ENCODE measurements around the gene MXRA8. TPM values are rescaled to one million over a fixed set of nuclear protein-coding genes. Genes with fewer than 3 reads are reported as not detected.

The MXRA8 gene
- total RNA-seq, 2 experiments from 2014 or later = 1.6 to 2.9 TPM

DNA sequence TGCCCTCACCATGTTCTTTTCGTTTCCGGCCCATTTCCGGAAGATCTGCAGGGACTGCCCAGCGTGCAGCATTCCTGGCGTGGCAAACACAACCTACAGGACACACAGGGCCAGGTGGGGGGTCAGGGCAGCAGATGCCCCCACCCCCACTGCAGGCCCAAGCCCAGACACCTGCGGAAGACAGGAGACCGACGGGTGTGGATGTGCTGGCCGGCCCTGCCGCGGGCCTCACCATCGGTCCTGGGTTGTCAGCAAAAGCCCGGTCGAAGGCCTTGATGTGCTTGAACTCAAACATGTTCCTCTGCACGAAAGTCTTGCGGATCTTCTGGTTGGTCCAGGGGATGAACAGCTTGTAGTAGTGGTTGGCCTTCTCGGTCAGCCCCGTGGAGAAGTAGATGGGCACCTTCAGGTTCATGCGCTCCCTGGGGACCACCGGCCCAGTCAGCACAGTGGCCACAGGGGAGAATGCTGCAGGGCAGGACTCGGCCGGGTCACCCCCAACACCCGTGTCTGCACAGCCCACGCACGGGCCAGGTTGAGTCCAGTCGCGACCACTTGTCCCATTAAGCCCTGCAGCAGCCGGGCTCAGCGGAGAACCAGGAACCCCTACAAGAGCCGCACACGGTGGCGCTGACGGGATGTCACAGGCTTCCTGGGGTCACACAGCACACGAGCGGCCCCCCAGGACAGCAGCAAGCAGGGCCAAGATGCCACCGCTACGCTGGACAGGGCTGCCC is 44.7 kb downstream of the MXRA8 start:
- POLR2A ChIA-PET = no interaction called here
- CTCF ChIA-PET = no interaction called here
- intact Hi-C loops (cut with DNase I, micrococcal nuclease) = no loop called here

DNA sequence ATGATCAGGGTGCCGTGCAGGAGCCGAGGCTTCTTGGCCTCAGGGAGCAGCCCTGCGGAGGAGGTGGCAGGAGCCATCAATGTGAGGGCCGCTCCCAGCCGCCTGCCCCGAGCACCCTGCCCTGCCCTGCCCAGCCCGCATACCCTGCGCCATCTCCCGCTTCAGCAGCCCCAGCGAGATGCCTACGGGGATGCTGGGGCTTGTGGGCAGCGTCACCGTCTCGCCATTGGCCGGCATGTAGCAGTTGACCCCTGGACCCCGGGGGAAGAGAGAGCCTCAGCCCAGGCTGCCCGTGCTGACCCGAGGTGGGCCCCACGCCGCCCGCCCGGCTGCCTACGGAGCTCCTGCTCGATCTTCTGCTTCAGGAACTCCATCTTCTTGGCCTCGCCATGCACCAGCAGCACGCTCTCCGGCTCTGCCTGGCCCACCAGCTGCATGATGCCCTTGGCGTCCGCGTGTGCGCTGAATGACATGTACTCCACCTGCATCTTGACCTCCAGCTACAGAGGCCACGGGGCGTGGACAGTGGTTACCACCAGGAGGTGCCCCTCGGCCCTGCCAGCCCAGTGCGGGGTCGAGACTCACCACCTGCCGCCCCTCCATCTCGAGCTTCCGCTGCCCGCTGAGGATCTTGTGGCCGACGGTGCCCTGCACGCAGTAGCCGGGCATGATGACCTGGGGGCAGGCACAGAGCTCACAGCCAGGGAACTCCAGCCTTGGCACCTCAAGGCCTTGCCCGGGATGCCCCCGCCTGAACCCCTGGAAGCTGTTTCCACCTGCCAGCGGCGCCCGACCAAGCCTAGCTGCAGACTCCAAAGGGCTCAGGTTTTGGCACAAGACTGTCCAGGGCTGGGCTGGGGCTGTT is 45.7 kb downstream of the MXRA8 start:
- Histone ChIP-seq H3K27ac (ENCODE audit: low read depth in 1 of 2, low read length in 2 of 2) (no peak overlapping the region), H3K4me3 (ENCODE audit: low read length) (no peak overlapping the region), H3K36me3 (ENCODE audit: insufficient read depth, low read length) (peaks cover 59% of the 10 kb centered on the region), H3K27me3 (ENCODE audit: control insufficient read depth in 1 of 2, insufficient read depth in 2 of 2, low read length in 2 of 2) (no peaks in the 10 kb centered on the region), H3K4me1 (ENCODE audit: insufficient read depth, low read length) (peaks cover 21% of the 10 kb centered on the region), H3K9me3 (ENCODE audit: control insufficient read depth in 1 of 2, insufficient read depth in 1 of 2, low read length in 2 of 2) (no peaks in the 10 kb centered on the region)
- TF ChIP-seq, protein P1, sequence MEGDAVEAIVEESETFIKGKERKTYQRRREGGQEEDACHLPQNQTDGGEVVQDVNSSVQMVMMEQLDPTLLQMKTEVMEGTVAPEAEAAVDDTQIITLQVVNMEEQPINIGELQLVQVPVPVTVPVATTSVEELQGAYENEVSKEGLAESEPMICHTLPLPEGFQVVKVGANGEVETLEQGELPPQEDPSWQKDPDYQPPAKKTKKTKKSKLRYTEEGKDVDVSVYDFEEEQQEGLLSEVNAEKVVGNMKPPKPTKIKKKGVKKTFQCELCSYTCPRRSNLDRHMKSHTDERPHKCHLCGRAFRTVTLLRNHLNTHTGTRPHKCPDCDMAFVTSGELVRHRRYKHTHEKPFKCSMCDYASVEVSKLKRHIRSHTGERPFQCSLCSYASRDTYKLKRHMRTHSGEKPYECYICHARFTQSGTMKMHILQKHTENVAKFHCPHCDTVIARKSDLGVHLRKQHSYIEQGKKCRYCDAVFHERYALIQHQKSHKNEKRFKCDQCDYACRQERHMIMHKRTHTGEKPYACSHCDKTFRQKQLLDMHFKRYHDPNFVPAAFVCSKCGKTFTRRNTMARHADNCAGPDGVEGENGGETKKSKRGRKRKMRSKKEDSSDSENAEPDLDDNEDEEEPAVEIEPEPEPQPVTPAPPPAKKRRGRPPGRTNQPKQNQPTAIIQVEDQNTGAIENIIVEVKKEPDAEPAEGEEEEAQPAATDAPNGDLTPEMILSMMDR (IDR thresholded peaks at IDR 0.05) = no peak
- intact Hi-C loops (cut with DNase I, micrococcal nuclease) = no loop called here
- Mint-ChIP-seq H3K4me1 (ENCODE audit: low read depth) (peaks cover 4% of the 10 kb centered on the region), H3K27ac (no peak overlapping the region), H3K4me3 (peak overlapping the region; percentile 51), H3K36me3 (ENCODE audit: low read depth) (peaks cover 28% of the 10 kb centered on the region), H3K27me3 (no peaks in the 10 kb centered on the region), H3K9me3 (no peaks in the 10 kb centered on the region)
- ChIA-PET CTCF (no interaction called here), POLR2A (no interaction called here)
- DNase-seq = no peak
- ATAC-seq (ENCODE audit: poor library complexity) = no peak

More for the DNA sequence above, 44.7 kb downstream of the MXRA8 start:
- Mint-ChIP-seq H3K36me3 (ENCODE audit: low read depth) (peaks cover 27% of the 10 kb centered on the region), H3K4me3 (peak overlapping the region; percentile 45), H3K27ac (no peak overlapping the region), H3K27me3 (no peaks in the 10 kb centered on the region), H3K9me3 (no peaks in the 10 kb centered on the region), H3K4me1 (ENCODE audit: low read depth) (peaks cover 4% of the 10 kb centered on the region)
- TF ChIP-seq, protein P1 (IDR thresholded peaks at IDR 0.05) = no peak
- DNase-seq (no peak), ATAC-seq (ENCODE audit: poor library complexity) (no peak)
- Histone ChIP-seq H3K36me3 (ENCODE audit: insufficient read depth, low read length) (peaks cover 65% of the 10 kb centered on the region), H3K4me1 (ENCODE audit: insufficient read depth, low read length) (peaks cover 21% of the 10 kb centered on the region), H3K27ac (ENCODE audit: low read depth in 1 of 2, low read length in 2 of 2) (no peak overlapping the region), H3K9me3 (ENCODE audit: control insufficient read depth in 1 of 2, insufficient read depth in 1 of 2, low read length in 2 of 2) (no peaks in the 10 kb centered on the region), H3K4me3 (ENCODE audit: low read length) (no peak overlapping the region), H3K27me3 (ENCODE audit: control insufficient read depth in 1 of 2, insufficient read depth in 2 of 2, low read length in 2 of 2) (no peaks in the 10 kb centered on the region)

DNA sequence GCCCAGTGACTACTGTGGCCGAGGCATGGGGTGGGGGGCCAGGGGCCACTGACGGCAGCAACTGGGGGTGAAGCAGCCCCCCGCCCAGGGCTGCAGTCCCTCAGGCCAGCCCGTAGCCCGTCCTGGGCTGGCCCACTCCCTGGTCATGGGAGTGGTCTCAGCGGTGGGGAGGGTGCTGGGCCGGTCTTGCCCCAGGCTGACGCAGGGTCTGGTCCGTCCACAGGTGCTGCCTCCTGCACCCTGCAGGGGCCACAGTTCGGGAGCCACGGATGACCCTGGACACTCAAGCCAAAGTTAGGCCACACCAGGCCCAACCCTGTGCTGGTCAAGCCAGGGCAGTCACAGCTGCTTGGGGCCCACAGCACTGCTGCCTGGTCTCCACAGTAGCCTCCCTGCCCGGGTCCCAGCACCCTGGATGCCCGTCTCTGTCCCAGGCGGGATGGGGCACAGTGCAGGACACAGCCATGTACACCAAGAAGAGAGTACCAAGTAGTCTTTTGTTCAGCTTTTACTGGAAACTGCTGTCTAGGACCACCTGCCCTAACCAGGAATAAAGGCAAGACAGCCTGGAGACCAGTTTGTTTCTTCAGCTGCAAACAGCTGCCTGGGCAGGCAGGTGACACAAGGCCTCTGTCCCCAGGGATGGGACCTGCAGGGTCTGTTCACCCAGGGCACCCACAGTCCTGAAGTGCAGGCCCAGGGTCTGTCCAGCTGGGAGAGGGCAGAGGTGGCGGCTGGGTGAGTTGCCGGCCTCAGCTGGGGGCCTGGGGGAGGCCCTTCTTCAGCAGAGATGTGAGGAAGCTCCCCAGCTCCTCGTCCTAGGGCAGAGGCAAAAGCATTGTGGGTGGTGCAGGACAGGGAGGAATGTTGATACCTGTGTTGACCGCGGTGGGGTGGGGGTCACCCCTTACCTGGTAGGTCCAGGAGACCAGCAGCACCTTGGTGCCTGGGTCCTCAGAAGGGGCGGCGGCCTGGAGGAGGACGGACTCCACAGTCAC is 46.9 kb downstream of the MXRA8 start:
- peaks cover 31% of the 10 kb centered on the region for H3K4me1 ChIP-seq (ENCODE audit: insufficient read depth, low read length)
- TF ChIP-seq, protein P1 (IDR thresholded peaks at IDR 0.05) = no peak
- no peak overlapping the region for H3K4me3 ChIP-seq (ENCODE audit: low read length)
- POLR2A ChIA-PET = interaction anchor here (0.8 to 1.5 kb wide), 2 partner anchors 64 to 88 kb away, joined by 3 read pairs; partner anchors contain the start of gene CCNL2
- Mint-ChIP-seq H3K4me1 (ENCODE audit: low read depth) (peaks cover 12% of the 10 kb centered on the region), H3K9me3 (no peaks in the 10 kb centered on the region), H3K4me3 (peak overlapping the region; percentile 65), H3K27ac (peak overlapping the region; percentile 36), H3K36me3 (ENCODE audit: low read depth) (peaks cover 29% of the 10 kb centered on the region), H3K27me3 (no peaks in the 10 kb centered on the region)
- ATAC-seq (ENCODE audit: poor library complexity) (no peak), DNase-seq (peak in 1 of 14 experiments; percentile 42)
- intact Hi-C loops (cut with DNase I, micrococcal nuclease) = no loop called here
- peaks cover 54% of the 10 kb centered on the region for H3K36me3 ChIP-seq (ENCODE audit: insufficient read depth, low read length)
- CTCF ChIA-PET = no interaction called here
- no peaks in the 10 kb centered on the region for H3K9me3 ChIP-seq (ENCODE audit: control insufficient read depth in 1 of 2, insufficient read depth in 1 of 2, low read length in 2 of 2)
- no peaks in the 10 kb centered on the region for H3K27me3 ChIP-seq (ENCODE audit: control insufficient read depth in 1 of 2, insufficient read depth in 2 of 2, low read length in 2 of 2)
- no peak overlapping the region for H3K27ac ChIP-seq (ENCODE audit: low read depth in 1 of 2, low read length in 2 of 2)
